ENCODE measurements around the gene MZT1. TPM values are rescaled to one million over a fixed set of nuclear protein-coding genes. Genes with fewer than 3 reads are reported as not detected.

The MZT1 gene
- total RNA-seq, 1 experiment from 2014 or later, result 37.4 TPM

- no peak for DNase-seq (ENCODE audit: low read depth)
These were observed 47.1 kb downstream of the MZT1 start for GRCh38 chr13:72680353-72680752.

DNA sequence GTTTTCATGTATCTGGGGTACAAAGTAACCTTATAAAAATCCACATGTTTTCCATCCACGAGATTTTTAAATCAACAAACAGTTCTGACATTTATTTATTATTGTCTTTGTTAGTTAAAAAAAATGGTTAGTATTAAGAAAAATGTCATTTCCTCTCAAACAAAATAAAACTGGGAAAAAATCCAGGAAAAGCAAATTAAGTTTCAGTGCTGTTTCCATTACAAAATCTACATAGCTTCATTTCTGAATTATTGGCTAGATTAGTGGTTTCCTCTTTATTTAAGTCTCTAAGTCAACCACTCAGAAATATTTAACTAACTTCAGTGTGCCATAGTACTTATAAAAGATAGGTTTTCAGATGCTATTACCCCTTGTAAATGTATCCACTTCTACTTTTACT is 49.1 kb downstream of the MZT1 start:
- DNase-seq (ENCODE audit: low read depth), result no peak

DNA sequence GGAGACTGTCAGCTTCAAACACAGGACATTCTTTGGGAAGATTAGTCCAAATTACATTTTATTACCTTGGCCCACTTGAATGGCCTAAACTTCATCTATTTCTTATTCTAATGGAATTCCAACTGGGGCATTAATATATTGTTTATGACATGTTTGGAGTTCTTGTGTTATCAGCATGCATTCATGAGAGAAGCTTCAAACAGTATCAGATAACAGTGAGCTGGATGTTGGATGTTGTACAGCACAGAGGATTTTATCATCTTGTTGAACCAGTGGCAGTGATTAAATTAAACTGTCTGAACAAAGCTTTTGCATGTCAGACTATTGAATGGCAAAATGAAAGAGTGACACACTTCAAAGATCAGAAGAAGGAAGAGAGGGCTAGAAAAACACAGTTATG is 50.0 kb downstream of the MZT1 start:
- no peak for DNase-seq (ENCODE audit: low read depth)

- DNase-seq (ENCODE audit: low read depth), result no peak
These were observed 61.0 kb downstream of the MZT1 start for GRCh38 chr13:72666391-72666790.

DNA sequence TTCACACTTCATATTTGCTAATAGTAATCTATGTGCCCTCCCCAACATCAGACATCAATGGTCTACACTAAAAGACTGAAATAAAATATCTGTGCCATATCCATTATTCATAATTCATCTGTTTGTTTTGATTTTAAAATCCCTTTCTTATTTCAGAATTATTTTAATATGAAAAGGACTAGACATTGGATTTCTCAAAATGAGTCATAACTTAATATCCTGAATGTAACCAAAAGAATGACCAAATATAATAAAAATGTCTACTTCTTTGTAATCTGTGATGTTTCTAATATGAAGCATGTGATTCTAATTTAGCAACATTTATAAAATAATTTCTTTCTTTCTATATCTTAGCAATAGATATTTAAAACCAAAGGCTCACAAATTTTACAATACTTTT is 64.9 kb downstream of the MZT1 start:
- DNase-seq (ENCODE audit: low read depth), result no peak

Other genes with a start within 250 kb of the MZT1 start
- gene BORA, start 294 bp upstream of the MZT1 start, total RNA-seq (2014; rRNA removed; shearing (Covaris generic)), result 32.4 and 41.1 TPM in 2 replicates
- gene DIS3, start 54.3 kb upstream of the MZT1 start, total RNA-seq (2014; rRNA removed; shearing (Covaris generic)), result 22.3 and 33.3 TPM in 2 replicates
- 8.9 and 11.6 TPM in 2 replicates for gene PIBF1, start 54.5 kb upstream of the MZT1 start, total RNA-seq (2014; rRNA removed; shearing (Covaris generic))

All from M059J (cell line).